Stimulated activated naive B cell treated with anti-CD40 and anti-IgM and Interleukin-4, amounts not matched to agents 10 μg/mL and 1 μg/mL and 100 μg/mL, for 72 hours (primary cell): Measurements from ENCODE around the gene GSG1L.

Experiments used
- ATAC-seq, 2 donors: fragments of 150-1000 bp; cut with Tn5 transposase; replicated peaks; 2 replicates each; pipeline ENCODE4 v1.10.0; 2021; ENCODE audit warnings: moderate library complexity in 1 of 2
- DNase-seq: peaks from one replicate; pipeline ENCODE4 v3.0.0; 2021
- H3K27ac Mint-ChIP-seq: one replicate; pipeline ENCODE4 v1.8.0; 2022; ENCODE audit warnings: mild to moderate bottlenecking, mixed read lengths
- H3K27me3 Mint-ChIP-seq, 2 donors: one replicate each; pipeline ENCODE4 v1.8.0; 2022; ENCODE audit warnings: mixed read lengths in 2 of 2
- H3K36me3 Mint-ChIP-seq, 2 donors: one replicate each; pipeline ENCODE4 v1.8.0; 2022; ENCODE audit warnings: mixed read lengths in 2 of 2, mild to moderate bottlenecking in 1 of 2
- H3K4me1 Mint-ChIP-seq, 2 donors: one replicate each; pipeline ENCODE4 v1.8.0; 2022; ENCODE audit warnings: mixed read lengths in 2 of 2, mild to moderate bottlenecking in 1 of 2
- H3K4me3 Mint-ChIP-seq, 2 donors: one replicate each; pipeline ENCODE4 v1.8.0; 2022; ENCODE audit warnings: mild to moderate bottlenecking in 2 of 2, mixed read lengths in 2 of 2, moderate library complexity in 1 of 2
- H3K9me3 Mint-ChIP-seq, 2 donors: one replicate each; pipeline ENCODE4 v1.8.0; 2022; ENCODE audit warnings: mixed read lengths in 2 of 2, mild to moderate bottlenecking in 1 of 2

GSG1L gene

GRCh38 chr16:28063591-28064061 lies at the start of gene GSG1L:
TSS of gene GSG1L (minus strand) at chr16:28063714. CDS start at chr16:28063424, 290 bp downstream.
- ATAC-seq: peak; percentile 52 to 55
- DNase-seq: no peak
- peak within 1 kb of the TSS; percentile 50 to 77 for H3K4me3 Mint-ChIP-seq
- H3K9me3 Mint-ChIP-seq: no peaks in the 10 kb centered on the region
- no peaks in the 10 kb centered on the region for H3K36me3 Mint-ChIP-seq
- peaks cover 5% of the 10 kb centered on the region in 2 donors for H3K4me1 Mint-ChIP-seq
- peak within 1 kb of the TSS; percentile 62 for H3K27ac Mint-ChIP-seq
- peaks cover 60 to 65% of the 10 kb centered on the region in 2 donors for H3K27me3 Mint-ChIP-seq

- Mint-ChIP-seq H3K9me3 (no peaks in the 10 kb centered on the region), H3K4me1 (peaks cover 7 to 13% of the 10 kb centered on the region in 2 donors), H3K27ac (no peak overlapping the region), H3K36me3 (peaks cover 48 to 56% of the 10 kb centered on the region in 2 donors), H3K27me3 (no peaks in the 10 kb centered on the region), H3K4me3 (no peak overlapping the region)
- no peak for ATAC-seq
- DNase-seq: no peak
These were observed 49.4 kb upstream of the GSG1L start for GRCh38 chr16:28112908-28113307.

- Mint-ChIP-seq H3K9me3 (no peaks in the 10 kb centered on the region), H3K4me1 (peaks cover 5 to 8% of the 10 kb centered on the region in 2 donors), H3K36me3 (peaks cover 43 to 57% of the 10 kb centered on the region in 2 donors), H3K4me3 (no peak overlapping the region), H3K27me3 (no peaks in the 10 kb centered on the region), H3K27ac (no peak overlapping the region)
- ATAC-seq (no peak), DNase-seq (no peak)
These were observed 47.5 kb upstream of the GSG1L start for GRCh38 chr16:28110977-28111376.

GRCh38 chr16:28110479-28110878 lies 47.0 kb upstream of the GSG1L start:
- no peaks in the 10 kb centered on the region for H3K9me3 Mint-ChIP-seq
- no peak for ATAC-seq
- DNase-seq: no peak
- H3K4me3 Mint-ChIP-seq: no peak overlapping the region
- H3K27ac Mint-ChIP-seq: peak overlapping the region; percentile 44
- peaks cover 5 to 8% of the 10 kb centered on the region in 2 donors for H3K4me1 Mint-ChIP-seq
- H3K36me3 Mint-ChIP-seq: peaks cover 43 to 56% of the 10 kb centered on the region in 2 donors
- H3K27me3 Mint-ChIP-seq: no peaks in the 10 kb centered on the region

- Mint-ChIP-seq H3K4me1 (peaks cover 5 to 8% of the 10 kb centered on the region in 2 donors), H3K4me3 (no peak overlapping the region), H3K36me3 (peaks cover 41 to 57% of the 10 kb centered on the region in 2 donors), H3K27me3 (no peaks in the 10 kb centered on the region), H3K27ac (peak overlapping the region; percentile 44), H3K9me3 (no peaks in the 10 kb centered on the region)
- DNase-seq: no peak
- ATAC-seq: no peak
These were observed 46.6 kb upstream of the GSG1L start for GRCh38 chr16:28110074-28110473.

GRCh38 chr16:28108590-28109247 lies 45.2 kb upstream of the GSG1L start:
- Mint-ChIP-seq H3K27ac (peak overlapping the region; percentile 59), H3K36me3 (peaks cover 42 to 64% of the 10 kb centered on the region in 2 donors), H3K9me3 (no peaks in the 10 kb centered on the region), H3K4me1 (peaks cover 5 to 8% of the 10 kb centered on the region in 2 donors), H3K4me3 (no peak overlapping the region), H3K27me3 (no peaks in the 10 kb centered on the region)
- DNase-seq (no peak), ATAC-seq (no peak)

GRCh38 chr16:28107232-28107631 lies 43.7 kb upstream of the GSG1L start:
- H3K9me3 Mint-ChIP-seq: no peaks in the 10 kb centered on the region
- H3K27me3 Mint-ChIP-seq: no peaks in the 10 kb centered on the region
- no peak overlapping the region for H3K4me3 Mint-ChIP-seq
- H3K27ac Mint-ChIP-seq: no peak overlapping the region
- H3K4me1 Mint-ChIP-seq: peaks cover 5 to 8% of the 10 kb centered on the region in 2 donors
- peaks cover 45 to 72% of the 10 kb centered on the region in 2 donors for H3K36me3 Mint-ChIP-seq
- DNase-seq (no peak), ATAC-seq (no peak)

GRCh38 chr16:28106467-28107215 lies 43.1 kb upstream of the GSG1L start:
- no peak for DNase-seq
- H3K36me3 Mint-ChIP-seq: peaks cover 46 to 76% of the 10 kb centered on the region in 2 donors

GRCh38 chr16:28105954-28106353 lies 42.4 kb upstream of the GSG1L start:
- no peak overlapping the region for H3K4me3 Mint-ChIP-seq
- peaks cover 5 to 8% of the 10 kb centered on the region in 2 donors for H3K4me1 Mint-ChIP-seq
- no peaks in the 10 kb centered on the region for H3K27me3 Mint-ChIP-seq
- DNase-seq (no peak), ATAC-seq (no peak)
- H3K27ac Mint-ChIP-seq: no peak overlapping the region
- peaks cover 47 to 79% of the 10 kb centered on the region in 2 donors for H3K36me3 Mint-ChIP-seq
- H3K9me3 Mint-ChIP-seq: no peaks in the 10 kb centered on the region

More at GRCh38 chr16:28106467-28107215, 43.1 kb upstream of the GSG1L start:
- no peaks in the 10 kb centered on the region for H3K9me3 Mint-ChIP-seq
- no peak overlapping the region for H3K4me3 Mint-ChIP-seq
- H3K27me3 Mint-ChIP-seq: no peaks in the 10 kb centered on the region
- H3K4me1 Mint-ChIP-seq: peaks cover 5 to 8% of the 10 kb centered on the region in 2 donors
- H3K27ac Mint-ChIP-seq: no peak overlapping the region
- ATAC-seq: no peak

- Mint-ChIP-seq H3K4me1 (peaks cover 2 to 4% of the 10 kb centered on the region in 2 donors), H3K27ac (no peak overlapping the region), H3K9me3 (no peaks in the 10 kb centered on the region), H3K27me3 (no peaks in the 10 kb centered on the region), H3K4me3 (no peak overlapping the region), H3K36me3 (peaks cover 49 to 79% of the 10 kb centered on the region in 2 donors)
- DNase-seq: no peak
- ATAC-seq: no peak
These were observed 41.8 kb upstream of the GSG1L start for GRCh38 chr16:28105297-28105696.

- no peaks in the 10 kb centered on the region for H3K9me3 Mint-ChIP-seq
- H3K36me3 Mint-ChIP-seq: peaks cover 53 to 78% of the 10 kb centered on the region in 2 donors
- ATAC-seq (no peak), DNase-seq (no peak)
- peak overlapping the region; percentile 37 for H3K27ac Mint-ChIP-seq
- no peaks in the 10 kb centered on the region for H3K27me3 Mint-ChIP-seq
- H3K4me1 Mint-ChIP-seq: peaks cover 0 to 1% of the 10 kb centered on the region in 2 donors
- H3K4me3 Mint-ChIP-seq: no peak overlapping the region
These were observed 40.9 kb upstream of the GSG1L start for GRCh38 chr16:28104404-28104803.

GRCh38 chr16:28103516-28104170 lies 40.1 kb upstream of the GSG1L start:
- ATAC-seq: no peak

GRCh38 chr16:28101533-28101890 lies 38.0 kb upstream of the GSG1L start:
- H3K27ac Mint-ChIP-seq: no peak overlapping the region
- no peak overlapping the region for H3K4me3 Mint-ChIP-seq
- H3K36me3 Mint-ChIP-seq: peaks cover 65 to 86% of the 10 kb centered on the region in 2 donors

More at GRCh38 chr16:28103516-28104170, 40.1 kb upstream of the GSG1L start:
- Mint-ChIP-seq H3K27ac (peak overlapping the region; percentile 25), H3K27me3 (no peaks in the 10 kb centered on the region), H3K9me3 (no peaks in the 10 kb centered on the region), H3K4me3 (no peak overlapping the region), H3K4me1 (no peaks in the 10 kb centered on the region), H3K36me3 (peaks cover 56 to 80% of the 10 kb centered on the region in 2 donors)
- no peak for DNase-seq

GRCh38 chr16:28100810-28101532 lies 37.5 kb upstream of the GSG1L start:
- H3K27me3 Mint-ChIP-seq: no peaks in the 10 kb centered on the region
- H3K27ac Mint-ChIP-seq: no peak overlapping the region
- no peaks in the 10 kb centered on the region for H3K9me3 Mint-ChIP-seq
- peaks cover 65 to 86% of the 10 kb centered on the region in 2 donors for H3K36me3 Mint-ChIP-seq
- no peak overlapping the region for H3K4me3 Mint-ChIP-seq
- peaks cover 0 to 6% of the 10 kb centered on the region in 2 donors for H3K4me1 Mint-ChIP-seq
- ATAC-seq (no peak), DNase-seq (no peak)

More at GRCh38 chr16:28101533-28101890, 38.0 kb upstream of the GSG1L start:
- DNase-seq (no peak), ATAC-seq (no peak)
- Mint-ChIP-seq H3K9me3 (no peaks in the 10 kb centered on the region), H3K27me3 (no peaks in the 10 kb centered on the region), H3K4me1 (peaks cover 0 to 6% of the 10 kb centered on the region in 2 donors)
